ENCODE measurements around the gene LFNG. TPM values are rescaled to one million over a fixed set of nuclear protein-coding genes. Genes with fewer than 3 reads are reported as not detected.

LFNG gene
- polyA plus RNA-seq, 2 of the 4 experiments (the other 2 are of a cell fraction): 2.3 to 7.3 TPM

- ATAC-seq: no peak
- CTCF ChIA-PET: interaction anchor here (1.1 to 2.2 kb wide), 4 partner anchors 14 to 207 kb away, joined by 3 to 11 read pairs (median 3); no protein-coding TSS in a partner anchor
- no peak for FAIRE-seq
Observed at GRCh38 chr7:2474224-2474623, 45.4 kb upstream of the LFNG start.

GRCh38 chr7:2474813-2475677 lies 44.5 kb upstream of the LFNG start:
- H3K4me2 ChIP-seq: no peak overlapping the region
- H3K27ac ChIP-seq: no peak overlapping the region
- no peak overlapping the region for H3K4me3 ChIP-seq
- no peak for DNase-seq (ENCODE audit: low read depth in 1 of 2, low spot score in 1 of 2)
- no peak for ATAC-seq
- POLR2A ChIA-PET: no interaction called here
- no peaks in the 10 kb centered on the region for H3K9me3 ChIP-seq
- TF ChIP-seq EHMT2 (IDR thresholded peaks at IDR 0.05; ENCODE audit: low read depth) (no peak), CBX2 (IDR thresholded peaks at IDR 0.05; ENCODE audit: borderline replicate concordance, low read depth) (no peak), NFE2L2 (conservative IDR thresholded peaks at IDR 0.05; ENCODE audit: low read length) (no peak), ELK1 (IDR thresholded peaks at IDR 0.05; ENCODE audit: low read depth, low read length) (no peak), RFX5 (IDR thresholded peaks at IDR 0.05) (no peak), HOXB13 (CRISPR knock-in tag; IDR thresholded peaks at IDR 0.05; ENCODE audit: low read depth) (no peak)
- TF ChIP-seq, protein P1, sequence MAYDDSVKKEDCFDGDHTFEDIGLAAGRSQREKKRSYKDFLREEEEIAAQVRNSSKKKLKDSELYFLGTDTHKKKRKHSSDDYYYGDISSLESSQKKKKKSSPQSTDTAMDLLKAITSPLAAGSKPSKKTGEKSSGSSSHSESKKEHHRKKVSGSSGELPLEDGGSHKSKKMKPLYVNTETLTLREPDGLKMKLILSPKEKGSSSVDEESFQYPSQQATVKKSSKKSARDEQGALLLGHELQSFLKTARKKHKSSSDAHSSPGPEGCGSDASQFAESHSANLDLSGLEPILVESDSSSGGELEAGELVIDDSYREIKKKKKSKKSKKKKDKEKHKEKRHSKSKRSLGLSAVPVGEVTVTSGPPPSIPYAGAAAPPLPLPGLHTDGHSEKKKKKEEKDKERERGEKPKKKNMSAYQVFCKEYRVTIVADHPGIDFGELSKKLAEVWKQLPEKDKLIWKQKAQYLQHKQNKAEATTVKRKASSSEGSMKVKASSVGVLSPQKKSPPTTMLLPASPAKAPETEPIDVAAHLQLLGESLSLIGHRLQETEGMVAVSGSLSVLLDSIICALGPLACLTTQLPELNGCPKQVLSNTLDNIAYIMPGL (CRISPR knock-in tag; IDR thresholded peaks at IDR 0.05; ENCODE audit: borderline replicate concordance): no peak
- CTCF ChIA-PET: interaction anchor here (1.1 to 2.2 kb wide), 3 partner anchors 13 to 111 kb away, joined by 3 to 11 read pairs (median 3); no protein-coding TSS in a partner anchor
- FAIRE-seq: no peak
- WGBS (ENCODE audit: missing lambda C conversion rate): 92% methylated on average over 7 of the region's 28 CpGs
- peaks cover 18% of the 10 kb centered on the region for H3K4me1 ChIP-seq

More at GRCh38 chr7:2474224-2474623, 45.4 kb upstream of the LFNG start:
- no peak overlapping the region for H3K27ac ChIP-seq
- POLR2A ChIA-PET: no interaction called here
- TF ChIP-seq ZFP36 (IDR thresholded peaks at IDR 0.05; ENCODE audit: borderline replicate concordance, partially characterized antibody): no peak
- no peak for TF ChIP-seq PBX3 (IDR thresholded peaks at IDR 0.05)
- TF ChIP-seq HOXB5 (CRISPR knock-in tag; IDR thresholded peaks at IDR 0.05): no peak
- TF ChIP-seq RCOR1 (IDR thresholded peaks at IDR 0.05; ENCODE audit: low read depth, low read length): no peak
- no peak for TF ChIP-seq HOXA7 (CRISPR knock-in tag; IDR thresholded peaks at IDR 0.05)
- DNase-seq (ENCODE audit: low read depth in 1 of 2, low spot score in 1 of 2): no peak
- no peaks in the 10 kb centered on the region for H3K9me3 ChIP-seq
- 94% methylated on average over 6 of the region's 15 CpGs for WGBS (ENCODE audit: missing lambda C conversion rate)
- H3K4me1 ChIP-seq: peaks cover 18% of the 10 kb centered on the region
- no peak overlapping the region for H3K4me3 ChIP-seq
- no peak overlapping the region for H3K4me2 ChIP-seq

- 85% methylated on average over 13 of the region's 18 CpGs for WGBS (ENCODE audit: missing lambda C conversion rate)
- ChIA-PET CTCF (interaction anchor here (1.5 to 2.2 kb wide), 2 partner anchors 24 to 146 kb away, joined by 5 to 11 read pairs; no protein-coding TSS in a partner anchor), POLR2A (no interaction called here)
- no peak for TF ChIP-seq ZC3H11A (IDR thresholded peaks at IDR 0.05)
- TF ChIP-seq, protein P2, sequence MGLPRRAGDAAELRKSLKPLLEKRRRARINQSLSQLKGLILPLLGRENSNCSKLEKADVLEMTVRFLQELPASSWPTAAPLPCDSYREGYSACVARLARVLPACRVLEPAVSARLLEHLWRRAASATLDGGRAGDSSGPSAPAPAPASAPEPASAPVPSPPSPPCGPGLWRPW (IDR thresholded peaks at IDR 0.05): no peak
- TF ChIP-seq BHLHE40 (IDR thresholded peaks at IDR 0.05; ENCODE audit: low read depth, low read length): no peak
- no peak for TF ChIP-seq EHF (CRISPR knock-in tag; IDR thresholded peaks at IDR 0.05)
- ATAC-seq (no peak), DNase-seq (ENCODE audit: low read depth in 1 of 2, low spot score in 1 of 2) (no peak), FAIRE-seq (no peak)
- H3K4me1 ChIP-seq: peaks cover 18% of the 10 kb centered on the region
- H3K4me3 ChIP-seq: no peak overlapping the region
- no peaks in the 10 kb centered on the region for H3K9me3 ChIP-seq
- H3K27ac ChIP-seq: no peak overlapping the region
- no peak overlapping the region for H3K4me2 ChIP-seq
Observed at GRCh38 chr7:2475678-2476015, 43.9 kb upstream of the LFNG start.
